HL-60/S4 (cell line): Measurements from ENCODE around the gene SLC36A3.
"Not testable (repeated sequence)": the region's sequence is repeated elsewhere in the genome, so short reads cannot be mapped to it uniquely, and the experiment has no call there.

ENCODE experiments used
- in situ Hi-C: fragments of 300-500 bp; cut with MboI; formaldehyde crosslinking; loops from 2 replicates; pipeline ENCODE4 v1.14.3; 2022; ENCODE audit warnings: low sequenced_read_pairs

The SLC36A3 gene

DNA sequence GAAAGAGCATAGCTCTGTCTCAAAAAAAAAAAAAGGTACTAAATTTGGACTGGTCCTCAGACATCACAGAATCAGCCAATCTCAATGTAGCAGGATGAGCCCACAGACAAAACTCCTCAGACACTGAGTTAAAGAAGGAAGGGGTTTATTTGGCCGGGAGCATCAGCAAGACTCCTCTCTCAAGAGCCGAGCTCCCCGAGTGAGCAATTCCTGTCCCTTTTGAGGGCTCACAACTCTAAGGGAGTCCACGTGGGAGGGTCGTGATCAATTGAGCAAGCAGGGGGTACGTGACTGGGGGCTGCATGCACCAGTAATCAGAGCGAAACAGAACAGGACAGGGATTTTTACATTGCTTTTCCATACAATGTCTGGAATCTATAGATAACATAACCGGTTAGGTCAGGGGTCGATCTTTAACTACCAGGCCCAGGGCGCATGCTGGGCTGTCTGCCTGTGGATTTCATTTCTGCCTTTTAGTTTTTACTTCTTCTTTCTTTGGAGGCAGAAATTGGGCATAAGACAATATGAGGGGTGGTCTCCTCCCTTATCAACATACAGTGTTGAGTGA lies 63.2 kb downstream of the SLC36A3 start:
- in situ Hi-C loops: not testable (repeated sequence)

DNA sequence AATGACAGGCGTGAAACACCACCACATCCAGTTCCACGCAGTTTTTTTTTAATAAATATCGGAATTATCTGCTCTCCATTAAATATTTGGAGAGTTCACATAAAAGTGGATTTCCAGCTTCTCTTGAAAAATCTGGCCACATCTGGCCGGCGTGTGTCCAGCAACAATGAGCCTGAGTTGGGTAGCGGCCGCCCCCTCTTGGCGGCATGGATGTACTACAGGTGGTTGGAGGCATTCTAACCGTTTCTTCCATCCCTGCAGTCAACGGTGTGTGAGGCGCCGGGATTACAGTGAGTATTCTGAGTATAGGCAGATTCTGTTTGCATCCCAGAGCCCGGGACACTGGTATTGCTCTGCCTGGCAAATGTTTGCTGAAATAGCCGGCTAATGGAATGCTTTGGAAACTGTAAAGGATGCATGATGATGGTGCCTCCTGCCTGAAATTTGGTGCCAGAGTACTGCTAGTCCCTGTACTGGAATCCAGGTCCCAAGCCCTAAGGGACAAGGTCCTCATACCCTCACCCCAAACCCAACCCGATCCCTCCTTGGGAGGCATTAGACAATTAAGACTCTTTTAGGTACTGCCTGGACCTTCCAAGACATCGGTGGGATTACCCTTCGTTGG lies 64.2 kb downstream of the SLC36A3 start:
- in situ Hi-C loops: no loop called here

DNA sequence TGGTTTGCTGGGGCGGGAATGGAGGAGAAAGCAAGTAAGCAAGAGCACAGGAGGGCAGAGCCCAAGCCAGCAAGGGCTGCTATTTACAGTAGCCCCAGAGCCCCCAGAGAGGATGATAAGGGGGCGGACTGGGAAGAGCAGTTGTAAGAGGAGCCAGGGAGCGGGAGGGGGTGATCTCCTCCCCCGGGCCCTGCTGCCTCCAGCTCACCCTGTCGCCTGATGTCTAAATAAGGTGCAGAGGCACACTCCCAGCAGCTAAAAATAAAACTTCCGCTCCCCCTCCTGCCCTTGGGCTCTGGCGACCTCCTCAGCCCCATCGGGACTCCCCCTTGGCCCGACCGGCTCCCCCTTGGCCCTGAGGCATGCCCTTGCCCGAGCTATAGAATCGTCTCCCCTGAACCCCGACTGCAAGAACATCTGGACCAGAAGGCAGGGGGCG lies 65.2 kb downstream of the SLC36A3 start:
- in situ Hi-C loops: no loop called here

DNA sequence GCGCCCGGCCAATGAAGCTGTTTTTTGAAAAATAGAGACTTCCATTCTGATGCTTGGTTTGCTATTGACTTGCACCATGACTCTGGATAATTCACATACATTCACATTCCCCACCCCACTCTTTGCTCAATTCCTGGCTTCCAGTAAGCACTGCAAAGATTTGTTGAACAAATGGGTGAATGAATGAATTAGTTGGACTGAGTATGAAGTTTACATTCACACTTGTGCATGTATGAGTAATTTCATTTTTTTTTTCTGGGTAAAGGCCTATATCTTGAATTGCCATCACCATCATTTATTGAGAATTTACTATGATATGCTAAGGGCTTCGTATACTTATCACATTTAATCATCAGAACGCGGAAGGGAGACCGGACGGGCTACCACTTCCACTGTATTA lies 65.9 kb downstream of the SLC36A3 start:
- in situ Hi-C loops: no loop called here

DNA sequence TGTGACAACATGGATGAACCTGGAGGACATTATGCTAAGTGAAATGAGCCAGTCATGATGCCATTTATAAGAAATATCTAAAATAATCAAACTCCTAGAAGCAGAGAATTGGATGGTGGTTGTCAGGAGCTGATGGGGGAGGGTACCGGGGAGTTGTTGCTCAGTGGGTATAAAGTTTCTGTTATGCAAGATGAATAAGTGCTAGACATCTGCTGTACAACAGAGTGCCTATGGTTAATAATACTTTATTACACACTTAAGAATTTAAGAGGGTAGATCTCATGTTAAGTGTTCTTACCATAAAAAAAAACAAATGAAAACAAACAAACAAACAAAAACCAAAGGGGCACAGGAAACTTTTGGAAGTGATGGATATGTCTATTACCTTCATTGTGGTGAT lies 66.7 kb downstream of the SLC36A3 start:
- in situ Hi-C loops: no loop called here

DNA sequence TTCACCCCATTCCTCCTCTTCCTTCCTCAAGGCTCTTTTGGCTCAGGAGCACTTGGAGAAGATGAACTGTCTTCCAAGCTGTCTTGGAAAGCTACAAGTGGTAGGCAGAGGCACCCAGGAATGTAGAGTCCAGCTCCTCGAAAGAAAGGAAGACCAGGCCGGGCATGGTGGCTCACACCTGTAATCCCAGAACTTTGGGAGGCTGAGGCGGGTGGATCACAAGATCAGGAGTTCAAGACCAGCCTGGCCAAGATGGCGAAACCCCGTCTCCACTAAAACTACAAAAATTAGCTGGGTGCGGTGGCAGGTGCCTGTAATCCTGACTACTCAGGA lies 68.4 kb downstream of the SLC36A3 start:
- in situ Hi-C loops: not testable (repeated sequence)

DNA sequence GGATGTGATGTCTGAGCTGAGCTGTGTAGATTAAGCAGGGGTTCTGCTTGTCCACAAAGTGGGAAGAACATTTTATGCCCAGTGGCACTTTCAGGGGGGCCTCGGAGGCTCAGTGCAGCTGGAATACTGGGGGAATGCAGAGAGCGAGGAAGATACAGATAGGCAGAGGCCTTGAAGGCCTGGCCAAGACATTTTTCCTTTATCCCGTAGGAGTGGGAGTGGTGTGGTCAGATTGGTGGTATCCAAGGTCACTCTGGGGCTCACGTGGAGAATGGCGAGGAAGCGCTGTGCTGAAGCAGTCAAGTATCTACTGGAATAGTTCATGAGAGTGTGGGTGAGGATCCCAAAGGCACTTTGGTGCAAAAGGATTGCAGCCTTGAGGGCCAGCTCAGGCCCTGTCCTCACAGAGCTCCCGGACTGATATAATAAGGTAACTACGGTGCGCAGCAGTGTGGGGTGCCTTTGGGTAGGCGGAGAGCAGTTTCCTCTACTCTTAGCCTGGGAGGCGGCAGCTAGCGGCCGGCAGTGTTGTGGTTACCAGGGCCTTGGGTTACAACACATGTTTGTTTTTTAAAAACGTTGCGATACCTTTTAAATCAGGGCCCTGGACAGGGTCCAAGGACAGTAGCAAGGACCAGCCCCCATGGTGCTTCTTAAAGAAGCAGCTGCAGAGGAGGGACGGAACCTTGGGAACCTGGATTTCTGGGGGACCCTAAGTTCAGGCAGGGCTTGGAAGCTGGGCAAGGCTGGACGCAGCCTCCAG lies 68.9 kb downstream of the SLC36A3 start:
- in situ Hi-C loops: no loop called here

DNA sequence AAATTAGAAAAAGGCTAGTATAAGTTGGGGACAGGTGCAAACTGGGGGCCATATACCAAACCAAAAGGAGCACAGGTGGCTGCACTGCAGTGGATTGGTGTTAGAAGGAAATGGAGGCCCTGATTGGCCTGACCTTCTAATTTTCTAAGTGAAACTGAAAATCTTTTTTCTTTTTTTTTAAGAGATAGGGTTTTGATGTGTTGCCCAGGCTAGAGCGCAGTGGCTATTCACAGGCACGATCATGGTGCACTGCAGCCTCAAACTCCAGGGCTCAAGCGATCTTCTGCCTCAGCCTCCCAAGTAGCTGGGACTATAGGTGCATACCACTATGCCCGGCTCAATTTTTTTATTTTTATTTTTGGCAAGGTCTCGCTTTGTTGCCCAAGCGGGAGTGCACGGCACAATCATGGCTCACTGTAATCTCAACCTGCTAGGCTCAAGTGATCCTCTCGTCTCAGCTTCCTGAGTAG lies 69.9 kb downstream of the SLC36A3 start:
- in situ Hi-C loops: no loop called here

DNA sequence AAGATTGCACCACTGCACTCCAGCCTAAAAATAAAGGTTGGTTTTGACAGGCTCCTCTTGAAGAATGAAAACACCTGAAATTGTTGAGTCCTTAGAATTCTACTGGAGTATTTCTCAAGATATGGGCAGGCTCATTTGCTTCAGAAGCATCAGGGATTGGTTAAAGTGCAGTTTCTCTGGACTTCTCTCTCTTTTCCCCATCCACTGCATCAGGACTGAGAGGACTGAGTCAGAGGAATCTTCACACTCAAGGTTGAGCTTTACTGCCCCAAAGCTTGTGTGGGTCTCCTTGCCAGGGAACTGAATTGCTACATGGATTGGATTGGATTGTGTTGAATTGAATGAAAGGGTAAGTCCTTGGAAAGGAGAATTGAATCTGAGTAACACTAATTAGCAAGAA lies 72.2 kb downstream of the SLC36A3 start:
- in situ Hi-C loops: no loop called here

DNA sequence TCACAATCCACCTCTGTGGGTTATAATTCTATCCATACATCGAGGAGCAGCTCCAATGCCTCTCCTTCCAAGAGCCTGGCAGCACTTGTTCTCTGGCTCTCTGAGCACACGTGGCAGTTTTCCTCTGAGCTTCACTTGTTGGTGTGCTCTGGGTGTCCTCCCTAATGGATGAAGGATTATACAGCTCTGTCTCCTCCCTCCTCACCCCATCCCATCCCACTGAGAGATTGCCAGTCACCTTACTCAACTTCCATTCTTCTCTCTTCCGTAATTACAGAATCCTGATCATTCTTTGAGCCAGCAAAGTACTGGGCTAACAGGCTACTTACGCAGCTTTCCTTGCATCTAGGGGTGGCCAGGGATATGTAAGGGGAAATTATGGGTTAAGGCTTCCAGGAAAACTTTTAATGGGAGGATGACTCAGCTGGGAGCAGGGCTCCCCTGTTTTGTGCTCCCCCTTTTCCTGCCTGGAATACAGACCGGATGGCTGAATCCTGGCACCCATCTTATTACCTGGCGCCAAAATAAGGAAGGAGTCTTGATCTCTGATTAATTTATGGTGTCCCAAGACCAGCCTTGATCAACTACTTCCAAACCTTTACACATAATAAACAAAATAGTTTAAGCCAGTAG lies 73.4 kb downstream of the SLC36A3 start:
- in situ Hi-C loops: no loop called here

DNA sequence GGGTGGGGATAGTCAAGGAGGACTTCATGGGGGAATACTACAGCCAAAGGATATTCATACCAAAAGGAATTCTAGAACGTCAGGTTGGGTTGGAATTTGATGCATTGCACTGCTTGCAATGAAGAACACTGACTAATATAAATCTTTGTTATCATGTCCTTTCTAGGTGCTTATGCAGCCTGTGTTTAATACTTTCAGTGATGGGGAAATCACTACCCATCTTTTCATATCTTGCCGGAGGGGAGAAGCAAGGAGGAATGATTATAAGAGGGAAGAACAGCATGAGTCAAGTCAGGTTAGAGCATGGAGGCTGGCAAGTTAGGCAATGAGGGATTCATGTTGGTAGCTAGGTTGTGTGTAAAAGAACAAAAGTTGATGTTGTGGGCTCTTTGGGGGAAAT lies 74.6 kb downstream of the SLC36A3 start:
- in situ Hi-C loops: no loop called here

DNA sequence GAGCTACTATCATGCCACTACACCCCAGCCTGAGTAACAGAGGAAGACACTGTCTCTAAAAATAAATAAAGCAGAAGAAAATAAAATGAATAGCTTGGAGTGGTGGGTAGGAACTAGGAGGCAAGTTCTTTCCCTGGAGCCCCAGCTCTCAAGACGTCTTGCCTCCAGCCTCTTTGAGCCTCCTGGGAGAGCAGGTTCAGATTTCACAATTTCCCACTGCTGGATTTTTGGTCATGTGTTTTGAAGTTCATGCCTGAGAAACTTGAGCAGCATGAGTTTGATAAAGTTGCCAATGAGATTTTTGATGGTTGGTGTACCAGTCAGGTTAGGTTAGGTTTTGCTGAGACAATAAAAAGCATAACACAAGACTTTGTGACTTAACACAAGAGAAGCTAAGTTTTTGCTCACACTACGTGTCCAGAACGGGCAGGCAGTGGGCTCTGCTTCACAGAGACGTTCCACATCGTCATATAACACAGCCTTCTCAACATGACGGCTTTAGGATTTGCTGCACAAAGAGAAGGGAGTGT lies 75.6 kb downstream of the SLC36A3 start:
- in situ Hi-C loops: no loop called here
